VCaP (cell line): Measurements from ENCODE around the gene TCF12.
A peak's percentile ranks its signal among the peaks of the same experiment; 100 is the strongest.

Source experiments
- H3K27ac ChIP-seq: fragments of 450-650 bp; 2 replicates; pipeline ENCODE4 v1.5.1; 2017
- TF ChIP-seq, protein P1 (sequence below): fragments of 450-650 bp; conservative IDR thresholded peaks from 2 replicates; pipeline ENCODE4 v1.5.1; 2017; ENCODE audit warnings: mild to moderate bottlenecking, moderate library complexity

The TCF12 gene

DNA sequence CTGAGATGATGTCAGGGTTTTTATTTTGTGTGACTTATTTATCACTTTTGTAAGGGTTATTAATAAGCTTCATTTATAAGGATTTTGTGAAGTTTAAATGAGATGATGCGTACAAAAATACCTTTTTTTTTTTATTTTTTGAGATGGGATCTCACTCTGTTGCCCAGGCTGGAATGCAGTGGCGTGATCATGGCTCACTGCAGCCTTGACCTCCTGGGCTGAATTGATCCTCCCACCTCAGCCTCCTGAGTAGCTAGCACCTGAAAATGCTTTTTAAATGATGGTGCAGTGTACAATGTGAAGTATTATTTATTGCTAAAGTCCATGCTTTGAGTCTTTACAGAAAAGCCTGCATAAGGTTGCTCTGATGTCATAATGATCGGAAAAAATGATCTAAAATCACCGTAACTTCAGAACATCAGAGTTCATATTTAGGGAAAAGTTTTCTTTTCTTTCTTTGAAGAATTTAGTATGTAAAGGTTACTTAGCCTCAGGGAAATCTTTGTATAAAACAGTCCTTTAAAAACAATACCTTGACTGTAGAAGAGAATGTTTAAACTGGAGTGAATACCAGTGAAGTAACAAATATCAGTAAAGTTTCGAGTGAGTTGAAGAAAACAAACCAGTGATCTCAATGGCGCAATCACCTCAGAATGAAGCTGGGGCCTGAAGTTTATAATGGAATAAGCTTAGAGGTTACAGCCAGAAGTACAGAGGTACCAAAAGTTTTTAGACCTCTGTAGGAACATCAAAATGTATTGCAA is 29.7 kb downstream of the TCF12 start:
- H3K27ac ChIP-seq, result no peak overlapping the region
- TF ChIP-seq, protein P1, sequence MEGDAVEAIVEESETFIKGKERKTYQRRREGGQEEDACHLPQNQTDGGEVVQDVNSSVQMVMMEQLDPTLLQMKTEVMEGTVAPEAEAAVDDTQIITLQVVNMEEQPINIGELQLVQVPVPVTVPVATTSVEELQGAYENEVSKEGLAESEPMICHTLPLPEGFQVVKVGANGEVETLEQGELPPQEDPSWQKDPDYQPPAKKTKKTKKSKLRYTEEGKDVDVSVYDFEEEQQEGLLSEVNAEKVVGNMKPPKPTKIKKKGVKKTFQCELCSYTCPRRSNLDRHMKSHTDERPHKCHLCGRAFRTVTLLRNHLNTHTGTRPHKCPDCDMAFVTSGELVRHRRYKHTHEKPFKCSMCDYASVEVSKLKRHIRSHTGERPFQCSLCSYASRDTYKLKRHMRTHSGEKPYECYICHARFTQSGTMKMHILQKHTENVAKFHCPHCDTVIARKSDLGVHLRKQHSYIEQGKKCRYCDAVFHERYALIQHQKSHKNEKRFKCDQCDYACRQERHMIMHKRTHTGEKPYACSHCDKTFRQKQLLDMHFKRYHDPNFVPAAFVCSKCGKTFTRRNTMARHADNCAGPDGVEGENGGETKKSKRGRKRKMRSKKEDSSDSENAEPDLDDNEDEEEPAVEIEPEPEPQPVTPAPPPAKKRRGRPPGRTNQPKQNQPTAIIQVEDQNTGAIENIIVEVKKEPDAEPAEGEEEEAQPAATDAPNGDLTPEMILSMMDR, result no peak

DNA sequence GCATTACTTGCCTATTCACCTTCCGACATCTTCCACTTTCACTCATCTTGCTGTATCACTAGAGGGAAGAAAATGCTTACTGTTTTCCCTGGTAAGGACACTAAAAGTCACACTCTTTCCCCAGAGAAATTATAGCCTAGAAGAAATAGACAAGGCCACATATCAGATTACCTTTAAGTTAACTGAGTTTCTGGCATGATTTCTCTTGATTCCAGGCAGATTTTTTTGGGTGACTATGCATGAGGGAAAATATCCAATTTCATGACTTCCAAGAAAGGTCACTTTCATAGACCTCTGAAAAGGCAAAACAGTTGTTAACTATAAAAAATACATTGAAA is 30.3 kb downstream of the TCF12 start:
- H3K27ac ChIP-seq, result no peak overlapping the region
- TF ChIP-seq, protein P1, result no peak

DNA sequence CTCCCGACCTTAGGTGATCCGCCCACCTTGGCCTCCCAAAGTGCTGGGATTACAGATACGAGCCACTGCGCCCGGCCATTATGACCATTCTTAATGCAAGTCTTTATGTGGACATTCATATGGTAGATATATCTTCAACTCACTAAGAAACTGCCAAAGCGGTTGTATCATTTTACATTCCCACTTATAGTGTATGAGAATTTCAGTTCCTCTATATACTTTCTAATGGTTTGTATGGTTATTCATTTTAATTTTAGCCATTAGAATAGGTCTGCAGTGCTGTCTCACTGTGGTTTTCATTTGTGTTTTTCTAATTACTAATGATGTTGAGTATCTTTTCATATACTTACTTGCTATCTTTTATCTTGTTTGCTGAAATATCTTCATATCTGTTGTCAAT is 32.5 kb downstream of the TCF12 start:
- TF ChIP-seq, protein P1, result no peak
- no peak overlapping the region for H3K27ac ChIP-seq

GRCh38 chr15:56953790-56954189 is 35.3 kb downstream of the TCF12 start:
- TF ChIP-seq, protein P1, result no peak
- H3K27ac ChIP-seq, result peak overlapping the region; percentile 47; the same call in 1 of the 2 replicates

DNA sequence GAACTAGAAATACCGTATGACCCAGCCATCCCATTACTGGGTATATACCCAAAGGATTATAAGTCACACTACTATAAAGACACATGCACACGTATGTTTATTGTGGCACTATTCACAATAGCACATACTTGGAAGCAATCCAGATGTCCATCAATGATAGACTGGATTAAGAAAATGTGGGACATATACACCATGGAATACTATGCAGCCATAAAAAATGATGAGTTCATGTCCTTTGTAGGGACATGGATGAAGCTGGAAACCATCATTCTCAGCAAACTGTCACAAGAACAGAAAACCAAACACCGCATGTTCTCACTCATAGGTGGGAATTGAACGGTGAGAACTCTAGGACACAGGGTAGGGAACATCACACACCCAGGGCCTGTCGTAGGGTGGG is 36.6 kb downstream of the TCF12 start:
- peak overlapping the region; percentile 47; the same call in 1 of the 2 replicates for H3K27ac ChIP-seq

DNA sequence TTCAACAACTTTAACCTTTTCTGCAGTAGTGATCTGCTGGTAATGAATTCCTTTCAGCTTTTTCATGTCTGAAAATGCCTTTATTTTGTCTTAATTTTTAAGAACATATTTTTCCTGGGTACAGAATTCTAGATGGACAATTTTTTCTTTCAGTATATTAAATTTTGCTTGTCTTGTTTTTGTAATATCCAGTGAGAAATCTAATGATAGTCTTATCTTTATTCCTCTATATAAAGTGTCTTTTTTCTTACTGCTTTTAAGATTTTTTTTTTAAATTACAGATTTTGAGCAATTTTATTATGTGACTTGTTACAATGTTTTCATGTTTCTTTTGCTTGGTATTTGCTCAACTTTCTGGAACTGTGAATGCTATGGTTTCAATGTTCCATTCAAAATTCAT is 38.1 kb downstream of the TCF12 start:
- no peak overlapping the region for H3K27ac ChIP-seq
- TF ChIP-seq, protein P1, result no peak

GRCh38 chr15:56957812-56958406 is 39.5 kb downstream of the TCF12 start:
- no peak overlapping the region for H3K27ac ChIP-seq
- TF ChIP-seq, protein P1, result no peak

DNA sequence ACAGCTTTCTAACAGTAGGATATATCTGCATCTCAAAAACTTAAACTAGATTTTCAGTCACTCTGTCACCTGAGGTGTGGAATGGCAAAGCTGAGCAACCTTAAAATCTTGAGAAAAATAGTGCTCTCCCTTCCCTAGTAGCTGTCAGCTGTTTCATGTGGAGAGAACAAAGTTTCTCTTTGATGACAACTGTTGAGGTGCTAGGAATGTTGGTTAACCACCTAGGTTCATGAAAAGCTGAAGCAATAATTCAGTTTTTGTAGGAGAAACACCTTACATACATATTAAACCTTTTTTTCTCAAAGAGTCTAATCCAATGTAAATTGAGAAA is 40.8 kb downstream of the TCF12 start:
- H3K27ac ChIP-seq, result no peak overlapping the region
- TF ChIP-seq, protein P1, result no peak
